Cardiac septum (tissue), 1 donor: ENCODE data around the gene CCDC32. TPM values are rescaled to one million over a fixed set of nuclear protein-coding genes. Genes with fewer than 3 reads are reported as not detected.
"Not testable (repeated sequence)": the region's sequence is repeated elsewhere in the genome, so short reads cannot be mapped to it uniquely, and the experiment has no call there.

ENCODE experiments used
- DNase-seq: peaks from one replicate; pipeline ENCODE4 v3.0.0-alpha.2; 2020; ENCODE audit warnings: low spot score
- intact Hi-C: fragments of 100-400 bp; cut with DNase I; formaldehyde crosslinking; loops from one replicate; pipeline ENCODE4 v1.14.0; 2022
- long read RNA-seq: library from polyadenylated mRNA; unstranded; transcript quantifications from one replicate; pipeline ENCODE4 v2.0.0, GENCODE V29; 2021
- total RNA-seq: library from RNA; stranded (reverse); fragmentation: NEBNext Ultra II Directional; extraction: Animal tissue kit (Norgen Biotek cat#: 25700); gene quantifications from one replicate; pipeline ENCODE4 v1.2.1, GENCODE V29; 2021
- donor health status: DM: no; HTN: no; CAD: no.

The CCDC32 gene, protein sequence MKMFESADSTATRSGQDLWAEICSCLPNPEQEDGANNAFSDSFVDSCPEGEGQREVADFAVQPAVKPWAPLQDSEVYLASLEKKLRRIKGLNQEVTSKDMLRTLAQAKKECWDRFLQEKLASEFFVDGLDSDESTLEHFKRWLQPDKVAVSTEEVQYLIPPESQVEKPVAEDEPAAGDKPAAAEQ
- 21.3 TPM for total RNA-seq
- long read RNA-seq, full-length matches to known transcripts = 26 of 33 reads
- long read RNA-seq, partial matches to known transcripts = 1 of 33 reads
- long read RNA-seq, other reads (novel, unspliced or antisense) = 6 of 33 reads

DNA sequence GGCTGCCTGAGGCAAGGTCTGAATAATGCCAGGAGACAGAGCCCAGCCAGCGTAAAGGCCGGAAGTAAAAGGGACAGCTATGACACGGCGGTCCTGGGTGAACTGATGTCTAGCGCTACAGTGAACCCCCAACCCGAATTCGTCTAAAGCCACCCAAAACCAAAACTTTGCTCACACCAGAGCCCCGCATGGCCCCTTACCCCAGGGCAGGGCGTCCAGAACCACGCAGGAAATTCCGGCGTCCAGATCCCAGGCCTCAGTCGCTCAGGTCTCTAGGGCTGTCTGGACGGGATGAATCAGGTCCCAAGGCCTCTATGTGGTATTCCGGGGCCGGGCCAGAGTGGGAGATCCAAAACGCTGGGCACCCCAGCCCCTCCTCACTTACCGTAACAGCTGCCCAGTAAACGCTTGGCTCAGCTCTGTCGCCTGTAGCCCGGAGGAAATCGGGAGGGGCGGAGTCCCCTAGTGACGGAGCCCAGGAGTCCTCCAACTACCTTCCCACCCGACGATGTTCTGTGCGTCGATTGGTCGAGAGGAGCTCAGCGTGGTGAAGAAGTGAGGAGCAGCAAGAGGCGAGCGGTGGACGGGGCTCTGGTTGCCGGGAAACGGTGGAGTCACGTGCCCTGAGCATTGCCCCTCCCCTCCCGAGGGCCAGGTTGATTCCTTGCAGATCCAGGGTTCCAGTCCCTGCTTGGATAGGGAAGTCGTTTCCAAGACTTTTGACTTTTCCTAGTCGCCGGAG is at the start of gene CCDC32:
CCDC32 (minus strand) TSS at position 452 of the 742 bp plus-strand sequence. CDS start 2,027 bp downstream, outside the sequence.
- intact Hi-C loops = no loop called here
- DNase-seq = peak; percentile 99

DNA sequence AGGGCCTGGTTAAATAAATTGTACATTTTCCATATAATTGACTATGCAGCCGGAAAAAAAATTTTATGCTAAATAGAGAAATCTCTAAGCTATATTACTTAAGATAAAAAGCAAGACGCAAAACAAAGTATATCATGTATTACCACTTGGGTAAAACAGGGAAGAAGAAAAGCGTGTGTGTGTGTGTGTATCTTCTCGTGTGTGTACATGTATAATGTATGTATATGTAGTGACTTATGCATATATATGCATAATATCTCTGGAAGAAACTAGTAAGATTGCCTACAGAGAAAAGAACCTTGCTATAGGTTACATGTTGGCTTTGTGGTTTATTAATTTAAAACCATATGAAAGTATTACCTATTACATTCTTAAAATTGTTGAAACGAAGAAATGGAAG is 48.2 kb upstream of the CCDC32 start:
- no peak for DNase-seq
- intact Hi-C loops = no loop called here

DNA sequence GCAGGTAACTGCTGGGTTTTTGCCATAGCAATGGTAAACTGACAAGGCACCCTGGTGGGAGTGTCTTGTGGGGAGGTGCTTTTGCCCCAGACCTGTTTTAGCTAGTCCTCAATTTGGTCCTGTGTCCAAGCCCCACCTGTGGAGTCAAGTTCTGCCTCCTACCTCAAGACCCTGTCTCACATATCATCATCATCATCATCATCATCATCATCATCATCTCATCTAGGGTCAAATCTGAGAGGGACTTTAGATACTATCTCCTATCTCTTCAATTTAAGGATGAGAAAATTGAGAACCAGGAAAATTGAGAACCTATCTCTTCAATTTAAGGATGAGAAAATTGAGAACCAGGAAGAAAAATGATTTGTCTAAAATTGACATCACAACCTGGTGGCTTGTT is 39.1 kb upstream of the CCDC32 start:
- intact Hi-C loops = no loop called here
- DNase-seq = no peak

DNA sequence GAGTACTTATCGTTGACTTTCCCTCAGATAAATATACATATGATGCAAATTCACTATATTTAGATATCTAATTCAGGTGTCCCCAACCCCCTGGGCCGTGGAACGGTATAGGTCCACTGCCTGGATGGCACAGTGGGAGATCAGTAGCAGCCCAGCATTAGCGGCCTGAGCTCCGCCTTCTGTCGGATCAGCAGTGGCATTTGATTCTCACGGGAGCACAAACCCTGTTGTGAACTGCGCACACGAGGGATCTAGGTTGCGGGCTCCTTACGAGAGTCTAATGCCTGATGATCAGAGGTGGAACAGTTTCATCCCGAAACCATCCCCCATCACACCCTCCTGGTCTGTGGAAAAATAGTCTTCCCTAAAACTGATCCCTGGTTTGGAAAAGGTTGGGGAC is 36.1 kb upstream of the CCDC32 start:
- intact Hi-C loops = no loop called here
- DNase-seq = no peak

DNA sequence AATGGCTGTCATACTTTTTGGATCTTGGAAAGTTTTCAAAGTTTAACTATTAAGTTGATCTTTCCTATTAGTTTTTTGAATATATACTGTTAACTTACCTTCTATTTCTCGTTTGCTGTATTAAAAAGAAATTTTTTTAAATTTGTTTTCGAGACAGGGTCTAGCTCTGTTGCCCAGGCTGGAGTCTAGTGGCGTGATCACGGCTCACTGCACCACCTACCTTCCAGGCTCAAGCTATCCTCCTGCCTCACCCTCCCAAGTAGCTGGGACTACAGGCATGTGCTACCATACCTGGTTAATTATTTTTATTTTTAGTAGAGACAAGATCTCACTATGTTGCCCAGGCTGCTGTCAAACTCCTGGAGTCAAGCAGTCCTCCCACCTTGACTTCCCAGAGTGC is 33.8 kb upstream of the CCDC32 start:
- intact Hi-C loops = loop anchor here (10.0 kb wide), 1 partner anchor 156 kb away; the partner anchor contains the start of gene RMDN3

DNA sequence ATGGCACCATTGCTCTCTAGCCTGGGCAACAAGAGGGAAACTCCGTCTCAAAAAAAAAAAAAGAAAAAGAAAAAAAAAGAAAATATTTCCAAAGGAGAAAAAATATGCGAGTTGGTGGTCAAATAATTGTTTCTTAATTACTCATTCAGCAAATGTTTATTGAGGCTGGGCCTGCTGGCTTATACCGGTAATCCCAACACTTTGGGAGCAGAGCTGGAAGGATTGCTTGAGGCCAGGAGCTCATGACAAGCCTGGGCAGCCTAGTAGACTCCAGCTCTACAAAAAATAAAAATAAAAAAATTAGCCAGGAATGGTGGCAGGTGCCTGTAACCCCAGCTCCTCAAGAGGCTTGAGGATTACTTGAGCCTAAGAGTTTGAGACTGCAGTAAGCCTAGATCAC is 33.3 kb upstream of the CCDC32 start:
- intact Hi-C loops = loop anchor here (10.0 kb wide), 1 partner anchor 157 kb away; the partner anchor contains the start of gene RMDN3
- no peak for DNase-seq

More for the DNA sequence above, 33.8 kb upstream of the CCDC32 start:
- no peak for DNase-seq

DNA sequence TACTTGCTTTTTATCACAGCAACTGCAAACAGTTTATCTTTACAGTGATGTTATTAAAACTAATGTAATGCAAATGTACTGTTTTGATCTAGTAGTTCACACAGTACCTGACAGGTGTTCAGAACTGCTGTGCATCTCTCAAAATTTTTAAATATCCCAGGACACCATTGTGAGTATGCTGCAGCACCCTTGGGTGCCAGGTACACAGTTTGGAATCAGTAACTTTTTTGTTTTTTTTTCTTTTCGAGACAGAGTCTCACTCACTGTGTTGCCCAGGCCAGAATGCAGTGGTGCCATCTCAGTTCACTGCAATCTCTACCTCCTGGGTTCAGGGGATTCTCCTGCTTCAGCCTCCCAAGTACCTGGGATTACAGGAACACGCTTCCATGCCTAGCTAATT is 32.2 kb upstream of the CCDC32 start:
- intact Hi-C loops = loop anchor here (10.0 kb wide), 1 partner anchor 158 kb away; the partner anchor contains the start of gene RMDN3
- no peak for DNase-seq

DNA sequence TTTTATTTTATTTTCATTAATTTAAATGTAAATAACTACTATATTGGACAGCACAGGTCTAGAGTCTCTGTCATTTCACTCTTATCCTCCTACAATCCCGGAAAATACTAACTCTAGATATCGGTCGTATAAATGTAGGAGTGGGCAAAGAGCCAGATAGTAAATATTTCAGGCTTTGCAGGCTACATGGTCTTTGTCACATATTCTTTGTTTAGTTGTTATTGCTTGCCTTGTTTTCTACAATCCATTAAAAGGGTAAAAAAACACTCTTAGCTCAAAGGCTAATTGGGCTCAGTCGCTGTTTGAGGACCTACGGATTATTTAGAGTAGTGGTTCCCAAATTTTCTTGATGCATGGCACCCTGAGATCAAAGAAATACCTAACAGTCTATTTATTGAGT is 30.9 kb upstream of the CCDC32 start:
- intact Hi-C loops = loop anchor here (10.0 kb wide), 1 partner anchor 159 kb away; the partner anchor contains the start of gene RMDN3
- no peak for DNase-seq

DNA sequence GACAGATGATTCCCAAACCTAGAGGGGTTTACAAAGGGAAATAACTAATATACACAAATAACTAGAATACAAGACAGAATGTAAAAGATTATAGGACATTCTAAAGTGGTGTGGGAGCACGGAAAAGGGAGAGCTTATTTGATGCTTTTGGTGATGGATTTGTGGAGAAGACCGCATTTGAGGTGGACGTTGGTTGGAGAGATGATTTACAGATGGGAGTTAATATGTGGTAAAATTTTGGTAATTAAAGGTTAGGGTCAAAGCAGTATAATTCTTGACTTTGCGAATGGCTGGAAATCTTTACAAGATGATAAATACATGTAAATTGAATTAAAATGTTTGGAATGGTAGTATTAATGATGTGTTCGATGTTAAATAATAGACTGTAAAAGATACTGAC is 30.4 kb upstream of the CCDC32 start:
- no peak for DNase-seq
- intact Hi-C loops = loop anchor here (10.0 kb wide), 1 partner anchor 160 kb away; the partner anchor contains the start of gene RMDN3

DNA sequence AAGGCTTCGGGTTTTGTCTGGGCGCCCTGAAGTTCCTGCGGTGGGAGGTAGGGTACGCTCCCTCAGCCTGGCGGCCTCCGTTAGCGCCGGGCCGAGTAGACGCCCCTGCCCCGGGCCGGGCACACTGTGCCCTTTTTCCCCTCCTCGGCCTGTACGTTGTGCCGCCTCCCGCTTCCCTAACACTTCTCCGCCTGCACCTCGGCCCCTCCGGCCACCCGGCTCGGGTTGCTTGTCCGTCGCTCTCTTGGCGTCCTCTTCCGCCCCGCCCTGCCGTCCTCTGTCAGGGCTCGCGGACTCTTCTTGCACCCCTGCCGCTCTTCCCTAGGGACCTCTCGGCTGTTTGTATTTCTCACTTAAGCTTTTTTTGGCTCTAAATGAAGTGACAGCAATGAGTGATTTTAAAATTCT is 29.6 kb upstream of the CCDC32 start:
- no peak for DNase-seq

DNA sequence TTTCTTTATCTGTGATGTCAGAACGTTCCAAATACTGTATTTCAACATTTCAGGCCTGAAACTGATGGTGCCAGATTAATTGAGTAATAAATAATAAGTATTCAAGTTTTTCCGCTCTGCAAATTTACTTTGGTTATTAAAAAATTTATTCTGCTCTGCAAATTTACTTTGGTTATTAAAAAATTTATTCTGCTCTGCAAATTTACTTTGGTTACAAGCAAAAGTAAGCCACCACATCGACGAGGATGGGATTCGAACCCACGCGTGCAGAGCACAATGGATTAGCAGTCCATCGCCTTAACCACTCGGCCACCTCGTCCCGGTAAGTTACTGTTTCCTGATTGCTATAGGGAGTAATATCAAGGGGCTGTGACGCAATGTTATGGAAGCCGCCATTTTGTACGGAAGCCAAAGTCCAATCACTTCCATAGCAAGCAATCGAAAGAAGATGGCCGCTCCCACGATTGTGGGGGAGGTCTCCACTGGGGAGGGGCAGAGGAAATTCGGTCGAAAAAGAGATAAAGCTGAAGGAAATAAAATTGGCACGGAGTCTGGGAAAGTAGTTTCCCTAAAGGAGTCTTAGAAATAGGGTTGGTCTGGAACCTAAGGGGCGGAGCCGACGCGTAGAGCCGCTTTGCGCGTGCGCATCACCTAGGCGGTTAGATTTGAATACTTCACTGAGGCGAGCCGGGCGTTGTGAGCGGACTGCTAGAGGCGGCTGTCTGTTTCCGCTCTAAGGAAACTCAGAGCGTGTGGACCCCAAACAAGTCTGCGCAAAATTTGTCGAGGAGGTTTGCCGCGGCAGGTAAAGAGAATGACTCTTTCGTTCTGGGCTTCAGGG is 29.0 kb upstream of the CCDC32 start, which contains the start of gene KNL1:
KNL1 (plus strand) TSS at position 662 of the 841 bp plus-strand sequence. CDS start 8,683 bp downstream, outside the sequence.
- intact Hi-C loops = loop anchor here (5.0 to 10.0 kb wide), 4 partner anchors 77 to 298 kb away; partner anchors contain the start of genes RMDN3 and VPS18
- peak; percentile 96 for DNase-seq

More for the DNA sequence above, 29.6 kb upstream of the CCDC32 start:
- intact Hi-C loops = loop anchor here (5.0 to 10.0 kb wide), 4 partner anchors 77 to 298 kb away; partner anchors contain the start of genes RMDN3 and VPS18

DNA sequence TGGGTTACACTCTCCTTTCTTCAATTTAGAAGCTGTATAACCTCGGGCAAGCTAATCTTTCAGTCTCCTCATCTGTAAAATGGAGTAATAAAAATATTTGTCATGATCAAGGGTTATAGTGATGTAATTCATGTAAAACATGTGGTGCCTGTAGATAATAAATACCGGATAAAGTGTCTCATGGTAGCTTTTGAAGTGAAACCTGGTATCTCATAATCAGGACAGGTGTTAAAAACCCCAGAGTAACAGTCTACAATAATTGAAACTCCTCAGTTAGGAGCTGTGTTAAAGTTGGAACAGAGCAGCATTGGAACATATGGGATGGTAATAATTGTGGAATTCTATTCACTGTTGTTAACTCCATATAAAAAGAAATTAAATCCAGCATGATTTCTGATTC is 28.3 kb upstream of the CCDC32 start:
- DNase-seq = no peak
- intact Hi-C loops = loop anchor here (5.0 to 10.0 kb wide), 4 partner anchors 76 to 299 kb away; partner anchors contain the start of genes RMDN3 and VPS18

DNA sequence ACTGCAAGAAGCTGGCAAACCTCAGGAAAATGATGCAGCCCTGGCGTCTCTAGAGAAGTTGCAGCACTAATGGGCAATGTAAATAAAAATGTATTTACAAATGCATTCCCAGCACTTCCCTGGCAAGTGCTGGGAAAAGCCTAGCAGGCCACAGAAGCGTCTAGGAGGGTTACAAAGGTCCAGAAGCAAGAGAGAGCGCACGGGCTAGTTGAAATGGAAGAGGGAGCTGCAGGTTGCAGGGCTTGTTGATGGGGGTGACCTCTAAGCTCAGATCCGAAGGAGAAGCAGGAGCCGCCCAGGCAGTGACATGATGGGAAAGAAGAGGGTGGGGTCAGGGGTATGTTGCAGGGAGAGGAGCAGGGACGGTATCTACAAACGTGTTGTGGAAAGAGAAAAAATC is 26.5 kb upstream of the CCDC32 start:
- DNase-seq = no peak
- intact Hi-C loops = loop anchor here (5.0 to 10.0 kb wide), 4 partner anchors 74 to 301 kb away; partner anchors contain the start of genes RMDN3 and VPS18

DNA sequence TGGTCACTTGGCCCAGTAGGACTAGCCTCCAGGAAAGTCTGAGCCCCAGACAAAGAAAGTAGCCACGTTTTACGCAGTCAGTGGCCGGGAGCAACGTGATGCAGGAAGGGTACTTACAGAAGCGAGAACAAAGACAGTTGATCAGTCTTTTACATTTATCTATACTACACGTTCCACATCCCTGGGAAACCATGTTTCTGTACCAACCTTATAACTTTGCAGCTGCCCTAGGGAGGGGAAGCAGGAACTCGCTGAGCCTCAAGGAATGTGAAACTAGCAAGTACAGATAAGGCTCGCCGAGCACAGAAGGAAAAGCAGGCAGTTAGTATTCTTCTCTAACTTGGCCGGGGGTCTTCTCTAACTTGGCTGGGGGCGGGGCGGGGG is 25.8 kb upstream of the CCDC32 start:
- no peak for DNase-seq
- intact Hi-C loops = loop anchor here (5.0 to 10.0 kb wide), 4 partner anchors 73 to 302 kb away; partner anchors contain the start of genes RMDN3 and VPS18

DNA sequence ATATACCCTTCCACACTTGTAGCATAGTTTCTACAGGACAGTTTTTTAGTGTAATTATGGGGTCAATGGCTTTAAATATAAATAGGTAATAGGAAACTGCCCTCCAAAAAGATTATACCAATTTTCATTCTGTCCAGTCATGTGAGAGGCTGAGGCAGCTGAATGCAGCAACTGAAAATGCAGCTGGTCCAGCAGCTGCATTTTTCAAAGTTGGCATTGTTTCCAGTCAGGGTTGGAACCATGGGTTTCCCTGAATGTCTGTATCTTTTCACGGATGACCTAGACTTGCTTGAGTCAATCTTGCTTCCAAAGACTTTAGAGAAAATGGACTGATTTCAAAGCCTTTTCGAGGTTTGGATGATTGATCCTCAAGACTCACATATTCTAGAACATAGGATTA is 19.3 kb upstream of the CCDC32 start:
- intact Hi-C loops = no loop called here

DNA sequence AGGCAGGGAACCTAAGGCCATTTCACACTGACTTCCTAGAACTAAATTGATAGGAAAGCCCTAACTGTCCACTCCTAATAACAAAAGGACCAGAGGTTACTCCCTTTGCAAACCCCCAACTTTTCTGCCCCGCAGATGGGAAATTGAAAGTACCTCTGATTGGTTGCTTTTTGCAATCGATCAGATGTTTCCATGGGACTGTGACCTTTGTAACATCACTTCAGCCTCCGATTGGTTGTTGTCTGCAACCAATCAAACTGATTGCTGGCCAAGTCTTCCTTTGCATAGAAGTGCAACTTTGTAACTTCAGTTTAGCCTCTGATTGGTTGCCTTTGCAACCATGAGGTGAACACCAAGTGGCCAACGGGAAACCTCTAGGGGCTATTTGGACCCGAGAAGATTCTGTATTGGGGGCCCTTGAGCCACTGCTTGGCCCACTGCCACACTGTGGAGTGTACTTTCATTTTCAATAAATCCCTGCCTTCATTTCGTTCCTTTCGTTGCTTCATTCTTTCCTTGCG is 17.9 kb upstream of the CCDC32 start:
- DNase-seq = no peak
- intact Hi-C loops = no loop called here

More for the DNA sequence above, 19.3 kb upstream of the CCDC32 start:
- DNase-seq = no peak

DNA sequence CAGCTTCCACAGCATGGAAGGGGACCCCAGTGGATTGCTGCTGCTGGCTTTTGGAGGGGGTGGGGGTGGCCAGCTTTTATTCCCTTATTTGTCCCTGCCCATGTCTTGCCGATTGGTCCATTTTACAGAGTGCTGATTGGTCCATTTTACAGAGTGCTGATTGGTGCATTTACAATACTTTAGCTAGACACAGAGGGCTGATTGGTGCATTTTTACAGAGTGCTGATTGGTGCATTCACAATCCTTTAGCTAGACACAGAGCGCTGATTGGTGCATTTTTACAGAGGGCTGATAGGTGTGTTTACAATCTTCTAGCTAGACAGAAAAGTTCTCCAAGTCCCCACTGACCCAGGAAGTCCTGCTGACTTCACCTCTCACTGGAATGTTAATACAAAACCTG is 17.0 kb upstream of the CCDC32 start:
- intact Hi-C loops = not testable (repeated sequence)

DNA sequence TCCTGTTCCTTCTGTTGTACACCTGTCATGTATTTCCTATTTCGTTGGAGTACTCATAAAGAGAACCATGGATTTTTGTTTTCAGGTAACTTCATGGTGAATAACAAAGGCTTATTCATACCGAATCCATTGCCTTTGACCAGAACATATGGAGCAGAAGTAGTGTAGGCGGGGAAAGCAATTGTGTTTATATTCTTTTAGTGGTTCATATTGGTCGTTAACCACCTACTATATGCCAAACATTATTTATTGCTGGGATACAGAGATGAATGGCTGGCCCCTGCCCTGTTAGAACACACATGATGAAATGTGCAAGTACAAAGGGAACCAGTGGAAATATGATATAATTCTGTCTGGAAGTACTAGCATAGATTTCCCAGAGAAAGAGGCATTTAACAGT is 14.1 kb upstream of the CCDC32 start:
- no peak for DNase-seq
- intact Hi-C loops = no loop called here

More for the DNA sequence above, 17.0 kb upstream of the CCDC32 start:
- DNase-seq = not testable (repeated sequence)

DNA sequence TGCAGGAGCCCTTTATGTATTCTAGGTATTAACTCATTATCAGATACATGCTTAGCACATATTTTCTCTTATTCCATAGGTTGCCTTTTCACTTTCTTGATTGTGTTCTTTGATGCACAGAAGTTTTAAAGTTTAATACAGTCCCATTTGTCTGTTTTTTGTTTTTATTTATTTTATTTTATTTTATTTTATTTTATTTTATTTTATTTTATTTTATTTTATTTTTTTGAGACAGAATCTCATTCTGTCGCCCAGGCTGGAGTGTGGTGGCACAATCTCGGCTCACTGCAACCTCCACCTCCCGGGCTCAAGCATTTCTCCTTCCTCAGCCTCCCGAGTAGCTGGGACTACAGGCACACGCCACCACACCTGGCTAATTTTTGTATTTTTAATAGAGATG is 12.1 kb upstream of the CCDC32 start:
- DNase-seq, intact Hi-C loops: not testable (repeated sequence)
